PC-9 (cell line): Measurements from ENCODE around the gene DHRS7B. TPM values are rescaled to one million over a fixed set of nuclear protein-coding genes. Genes with fewer than 3 reads are reported as not detected.

Source experiments
- BruUV-seq: library from RNA; stranded (reverse); fragments of 400-500 nt; replicated peaks from 2 replicates; lab custom pipeline; 2021; lab: Mats Ljungman, UMichigan
- CTCF ChIA-PET: fragments of 300-600 bp; sonication (Branson Sonifier 250); formaldehyde crosslinking; loops from one replicate; lab custom pipeline; 2022; ENCODE audit warnings: antibody characterized with exemption; lab: Charles Lee
- POLR2A ChIA-PET: fragments of 300-600 bp; sonication (Branson Sonifier 250); formaldehyde crosslinking; loops from one replicate; lab custom pipeline; 2022; ENCODE audit warnings: antibody characterized with exemption; ENCODE audit not compliant: unreplicated experiment; lab: Charles Lee
- DNase-seq, 2 experiments: peaks; one replicate each; pipeline versions ENCODE4 v3.0.0 to v3.0.0-alpha.2; 2015 to 2022; ENCODE audit warnings: mixed read lengths in 1 of 2
- H2AFZ ChIP-seq: fragments of 200-600 bp; sonication (generic); 2 replicates; pipeline ENCODE4 v1.8.1; 2017; ENCODE audit warnings: antibody characterized with exemption
- H3F3A ChIP-seq: fragments of 200-600 bp; sonication (generic); 2 replicates; pipeline ENCODE4 v1.8.1; 2017; ENCODE audit warnings: antibody characterized with exemption, mild to moderate bottlenecking, low read depth; ENCODE audit not compliant: insufficient read depth
- H3K27ac ChIP-seq: fragments of 200-600 bp; sonication (generic); 2 replicates; pipeline ENCODE4 v1.6.1; 2016; ENCODE audit warnings: mixed run types
- H3K27me3 ChIP-seq: fragments of 200-600 bp; sonication (generic); 2 replicates; pipeline ENCODE4 v1.6.1; 2016; ENCODE audit warnings: low read depth, mixed run types; ENCODE audit not compliant: insufficient read depth
- H3K36me3 ChIP-seq: fragments of 200-600 bp; sonication (generic); 2 replicates; pipeline ENCODE4 v1.6.1; 2016; ENCODE audit warnings: low read depth, mixed run types
- H3K4me1 ChIP-seq: fragments of 200-600 bp; sonication (generic); replicated peaks from 2 replicates; pipeline ENCODE4 v1.6.1; 2016; ENCODE audit warnings: mixed run types; ENCODE audit not compliant: insufficient read depth
- H3K4me2 ChIP-seq: fragments of 200-600 bp; sonication (generic); 2 replicates; pipeline ENCODE4 v1.6.1; 2017; ENCODE audit warnings: mixed run types
- H3K4me3 ChIP-seq: fragments of 200-600 bp; sonication (generic); 2 replicates; pipeline ENCODE4 v1.6.1; 2016; ENCODE audit warnings: mixed run types
- H3K79me2 ChIP-seq: fragments of 200-600 bp; sonication (generic); 2 replicates; pipeline ENCODE4 v1.6.1; 2017; ENCODE audit warnings: low read depth, mixed run types
- H3K9me2 ChIP-seq: fragments of 200-600 bp; sonication (generic); 2 replicates; pipeline ENCODE4 v1.8.1; 2017; ENCODE audit warnings: mild to moderate bottlenecking; ENCODE audit not compliant: insufficient read depth
- H3K9me3 ChIP-seq: fragments of 200-600 bp; sonication (generic); 2 replicates; pipeline ENCODE4 v1.8.1; 2016; ENCODE audit warnings: low read depth; ENCODE audit not compliant: insufficient read depth
- H4K20me1 ChIP-seq: fragments of 200-600 bp; sonication (generic); 2 replicates; pipeline ENCODE4 v1.8.1; 2017; ENCODE audit not compliant: insufficient read depth
- EZH2 ChIP-seq: fragments of 200-600 bp; sonication (generic); IDR thresholded peaks from 2 replicates; pipeline ENCODE4 v1.8.0; 2017; ENCODE audit warnings: antibody characterized with exemption, low read depth
- intact Hi-C: fragments of 100-400 bp; cut with micrococcal nuclease; formaldehyde crosslinking; loops from one replicate; pipeline ENCODE4 v1.10.0; 2022; ENCODE audit not compliant: unreplicated experiment
- total RNA-seq: library from RNA; stranded (reverse); gene quantifications from 2 replicates; pipeline ENCODE4 v1.2.3, GENCODE V29; 2021
- TF ChIP-seq, protein P1 (sequence below): fragments of 200-600 bp; sonication (generic); conservative IDR thresholded peaks from 2 replicates; pipeline ENCODE4 v1.6.1; 2017; ENCODE audit warnings: mixed run types, antibody characterized with exemption, mild to moderate bottlenecking, moderate library complexity

DHRS7B gene
- total RNA-seq, 1 experiment from 2014 or later = 27.9 TPM

- intact Hi-C loops = no loop called here
- H3K27me3 ChIP-seq = no peaks in the 10 kb centered on the region
- H3K4me1 ChIP-seq = no peaks in the 10 kb centered on the region
- no peak for TF ChIP-seq EZH2
- TF ChIP-seq, protein P1, sequence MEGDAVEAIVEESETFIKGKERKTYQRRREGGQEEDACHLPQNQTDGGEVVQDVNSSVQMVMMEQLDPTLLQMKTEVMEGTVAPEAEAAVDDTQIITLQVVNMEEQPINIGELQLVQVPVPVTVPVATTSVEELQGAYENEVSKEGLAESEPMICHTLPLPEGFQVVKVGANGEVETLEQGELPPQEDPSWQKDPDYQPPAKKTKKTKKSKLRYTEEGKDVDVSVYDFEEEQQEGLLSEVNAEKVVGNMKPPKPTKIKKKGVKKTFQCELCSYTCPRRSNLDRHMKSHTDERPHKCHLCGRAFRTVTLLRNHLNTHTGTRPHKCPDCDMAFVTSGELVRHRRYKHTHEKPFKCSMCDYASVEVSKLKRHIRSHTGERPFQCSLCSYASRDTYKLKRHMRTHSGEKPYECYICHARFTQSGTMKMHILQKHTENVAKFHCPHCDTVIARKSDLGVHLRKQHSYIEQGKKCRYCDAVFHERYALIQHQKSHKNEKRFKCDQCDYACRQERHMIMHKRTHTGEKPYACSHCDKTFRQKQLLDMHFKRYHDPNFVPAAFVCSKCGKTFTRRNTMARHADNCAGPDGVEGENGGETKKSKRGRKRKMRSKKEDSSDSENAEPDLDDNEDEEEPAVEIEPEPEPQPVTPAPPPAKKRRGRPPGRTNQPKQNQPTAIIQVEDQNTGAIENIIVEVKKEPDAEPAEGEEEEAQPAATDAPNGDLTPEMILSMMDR = no peak
- H3K4me3 ChIP-seq = no peak overlapping the region
- H3K9me2 ChIP-seq = no peaks in the 10 kb centered on the region
- no peaks in the 10 kb centered on the region for H3K9me3 ChIP-seq
- H3K36me3 ChIP-seq = no peaks in the 10 kb centered on the region
- DNase-seq = no peak
- no TSS peak for BruUV-seq
- CTCF ChIA-PET = no interaction called here
- no peak overlapping the region for H3K4me2 ChIP-seq
- H4K20me1 ChIP-seq = no peaks in the 10 kb centered on the region
- H3K79me2 ChIP-seq = no peaks in the 10 kb centered on the region
- no peaks in the 10 kb centered on the region for H3F3A ChIP-seq
- H3K27ac ChIP-seq = no peak overlapping the region
- H2AFZ ChIP-seq = no peak overlapping the region
- POLR2A ChIA-PET = no interaction called here
Measured at GRCh38 chr17:21170809-21171208, 44.0 kb downstream of the DHRS7B start.

DNA sequence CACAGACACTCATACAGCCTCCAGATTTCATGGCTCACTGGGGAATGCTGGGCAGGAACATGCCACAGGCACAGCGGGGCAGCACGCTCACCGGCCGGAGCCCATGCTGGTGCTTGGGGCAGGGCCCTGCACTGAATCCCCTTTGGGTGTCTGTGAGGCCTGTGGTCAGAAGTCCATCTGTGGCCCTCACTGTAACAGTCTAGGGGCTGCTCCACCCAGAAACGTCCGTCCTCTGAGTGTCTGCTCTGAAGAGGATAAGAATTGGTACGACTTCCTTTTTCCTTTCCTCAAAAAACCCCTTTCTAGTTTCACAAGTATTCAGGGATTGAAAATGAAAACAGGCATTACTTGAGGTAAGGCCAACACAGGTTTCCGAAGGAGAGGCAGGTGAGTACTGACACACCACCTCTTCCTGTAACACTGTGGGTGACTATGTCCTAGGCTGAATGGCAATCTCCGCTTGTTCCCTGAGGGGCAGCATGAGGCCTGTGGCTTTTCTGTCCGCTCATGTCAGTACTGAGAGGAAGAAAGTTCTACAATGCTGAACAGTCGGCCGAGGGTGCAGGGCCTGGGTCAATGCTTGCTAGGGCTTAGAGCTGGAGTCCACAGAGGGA, 44.7 kb downstream of the DHRS7B start:
- no peaks in the 10 kb centered on the region for H3K4me1 ChIP-seq
- no peak overlapping the region for H2AFZ ChIP-seq
- no peaks in the 10 kb centered on the region for H3K9me3 ChIP-seq
- no peak overlapping the region for H3K4me3 ChIP-seq
- TF ChIP-seq, protein P1 = no peak
- no peak for TF ChIP-seq EZH2
- CTCF ChIA-PET = no interaction called here
- no peaks in the 10 kb centered on the region for H3K79me2 ChIP-seq
- no peaks in the 10 kb centered on the region for H4K20me1 ChIP-seq
- no peaks in the 10 kb centered on the region for H3F3A ChIP-seq
- H3K4me2 ChIP-seq = no peak overlapping the region
- no peak for DNase-seq
- intact Hi-C loops = no loop called here
- POLR2A ChIA-PET = no interaction called here
- H3K36me3 ChIP-seq = no peaks in the 10 kb centered on the region
- H3K9me2 ChIP-seq = no peaks in the 10 kb centered on the region
- H3K27ac ChIP-seq = no peak overlapping the region
- H3K27me3 ChIP-seq = no peaks in the 10 kb centered on the region
- BruUV-seq = no TSS peak

- Histone ChIP-seq H3K27ac (no peak overlapping the region), H2AFZ (no peak overlapping the region), H3K4me2 (no peak overlapping the region), H3K4me1 (no peaks in the 10 kb centered on the region), H3K27me3 (no peaks in the 10 kb centered on the region), H3K4me3 (no peak overlapping the region), H3K36me3 (no peaks in the 10 kb centered on the region), H3K9me3 (no peaks in the 10 kb centered on the region), H3K9me2 (no peaks in the 10 kb centered on the region), H3F3A (no peaks in the 10 kb centered on the region), H3K79me2 (no peaks in the 10 kb centered on the region), H4K20me1 (no peaks in the 10 kb centered on the region)
- no peak for TF ChIP-seq EZH2
- TF ChIP-seq, protein P1 = no peak
- no TSS peak for BruUV-seq
- CTCF ChIA-PET = no interaction called here
- POLR2A ChIA-PET = no interaction called here
- intact Hi-C loops = no loop called here
- DNase-seq = no peak
Measured at GRCh38 chr17:21171970-21172510, 45.3 kb downstream of the DHRS7B start.
